Subcutaneous abdominal adipose tissue (tissue), 5 donors: ENCODE data around the gene CD300LG.
"Not testable (repeated sequence)": the region's sequence is repeated elsewhere in the genome, so short reads cannot be mapped to it uniquely, and the experiment has no call there.

Experiments
- H3K27ac ChIP-seq: one replicate; pipeline ENCODE4 v1.7.0; 2013; ENCODE audit warnings: low read depth, mild to moderate bottlenecking, inconsistent platforms, low read length, moderate library complexity
- H3K27me3 ChIP-seq, 5 donors: one replicate each; pipeline ENCODE4 v1.7.0; 2013; ENCODE audit warnings: low read length in 5 of 5, inconsistent platforms in 1 of 5; ENCODE audit not compliant: control insufficient read depth in 5 of 5, insufficient read depth in 4 of 5
- H3K36me3 ChIP-seq, 5 donors: one replicate each; pipeline ENCODE4 v1.7.0; 2013; ENCODE audit warnings: low read length in 5 of 5; ENCODE audit not compliant: control insufficient read depth in 5 of 5, insufficient read depth in 5 of 5
- H3K4me1 ChIP-seq, 5 donors: one replicate each; pipeline ENCODE4 v1.7.0; 2013; ENCODE audit warnings: low read length in 5 of 5, mild to moderate bottlenecking in 3 of 5, moderate library complexity in 1 of 5; ENCODE audit not compliant: control insufficient read depth in 5 of 5, insufficient read depth in 5 of 5
- H3K4me3 ChIP-seq, 5 donors: one replicate each; pipeline ENCODE4 v1.7.0; 2013; ENCODE audit warnings: low read length in 5 of 5, low read depth in 1 of 5
- H3K9ac ChIP-seq, 5 donors: one replicate each; pipeline ENCODE4 v1.7.0; 2013; ENCODE audit warnings: low read length in 5 of 5, mild to moderate bottlenecking in 4 of 5, moderate library complexity in 3 of 5
- H3K9me3 ChIP-seq, 5 donors: one replicate each; pipeline ENCODE4 v1.7.0; 2013; ENCODE audit warnings: low read length in 5 of 5; ENCODE audit not compliant: control insufficient read depth in 5 of 5
- donor health status: healthy.
- donor health status: healthy.
- donor health status: healthy.
- donor health status: healthy.
- donor health status: healthy.

Gene CD300LG

DNA sequence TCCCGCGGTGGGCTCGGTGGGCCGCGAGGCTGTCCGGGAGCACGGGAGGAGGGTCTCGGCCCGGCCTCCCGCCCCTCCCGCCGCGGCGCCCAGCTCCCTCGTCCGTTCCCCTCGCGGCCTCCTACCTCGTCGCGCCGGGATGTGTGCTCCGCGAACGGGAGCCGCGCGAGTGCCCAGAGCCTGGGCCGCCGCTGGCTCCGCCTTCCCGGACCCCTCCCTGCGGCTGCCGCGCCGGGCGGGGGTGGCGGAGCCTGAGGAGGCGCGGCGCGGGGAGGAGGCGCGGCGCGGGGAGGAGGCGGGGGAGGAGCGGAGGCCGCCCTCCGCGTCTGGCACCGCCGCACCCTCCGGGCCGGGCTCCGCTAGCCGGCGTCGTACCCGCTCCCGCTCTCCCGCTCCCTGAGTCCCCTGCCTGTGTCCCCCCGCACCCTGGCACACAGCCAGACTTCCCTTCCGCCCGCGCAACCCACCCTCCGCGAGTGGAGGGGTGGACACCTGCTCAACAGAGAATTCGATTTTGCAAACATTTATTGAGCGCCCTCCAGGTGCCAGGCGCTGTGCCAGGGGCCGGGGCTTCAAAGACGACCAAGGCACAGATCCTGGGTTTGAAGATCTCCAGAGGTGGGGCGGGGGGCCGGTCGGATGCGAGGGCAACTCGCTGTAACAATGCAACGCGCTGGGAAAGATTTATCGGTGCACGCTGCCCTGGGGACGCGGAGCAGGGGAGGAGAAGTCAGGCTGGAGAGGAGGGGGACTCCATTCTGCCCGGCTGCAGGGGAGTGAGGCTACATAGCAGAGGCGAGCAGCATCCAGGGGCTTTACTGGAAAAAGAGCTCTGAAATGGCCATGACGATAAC lies 13.8 kb upstream of the CD300LG start, which contains the start of gene MPP3:
MPP3 (minus strand) TSS at position 171 of the 854 bp plus-strand sequence. CDS start 1,240 bp downstream, outside the sequence.
- H3K9ac ChIP-seq: peak within 1 kb of the TSS in 4 of 5 donors; percentile 12 to 69 (median 40)
- no peaks in the 10 kb centered on the region for H3K27me3 ChIP-seq
- peaks cover 0 to 3% (median 0%) of the 10 kb centered on the region in 5 donors for H3K9me3 ChIP-seq
- H3K4me1 ChIP-seq: peaks cover 3 to 19% (median 18%) of the 10 kb centered on the region in 5 donors
- peak within 1 kb of the TSS; percentile 54 to 76 (median 70) for H3K4me3 ChIP-seq
- peaks cover 0 to 27% (median 17%) of the 10 kb centered on the region in 5 donors for H3K36me3 ChIP-seq
- H3K27ac ChIP-seq: peak within 1 kb of the TSS; percentile 54

GRCh38 chr17:43834106-43834505 lies 12.9 kb upstream of the CD300LG start:
- Histone ChIP-seq H3K4me3 (peak overlapping the region in 3 of 5 donors; percentile 70 to 76 (median 72)), H3K9ac (peak overlapping the region in 2 of 5 donors; percentile 43 to 53)

DNA sequence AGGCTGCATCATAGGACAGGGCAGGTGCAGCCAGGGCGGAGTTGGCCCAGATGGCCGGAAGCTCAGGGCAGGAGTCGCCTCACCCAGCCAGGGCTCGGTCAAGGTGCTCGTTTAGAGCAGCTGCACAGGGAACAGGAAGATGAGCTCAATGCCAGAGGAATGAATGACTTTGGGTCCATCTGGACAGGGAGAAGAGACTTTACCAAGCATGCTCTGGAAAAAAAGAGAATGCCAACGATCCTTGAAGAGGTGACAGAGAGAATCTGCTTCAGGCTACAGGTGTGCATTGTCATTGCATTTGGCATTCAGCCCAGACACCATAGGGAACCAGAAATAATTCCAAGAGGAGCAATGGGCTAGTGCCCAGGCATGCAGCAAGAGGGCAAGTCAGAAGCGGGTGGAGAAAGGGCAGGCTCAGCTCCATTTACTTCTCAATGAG lies 7.3 kb upstream of the CD300LG start:
- no peaks in the 10 kb centered on the region for H3K36me3 ChIP-seq

More at GRCh38 chr17:43834106-43834505, 12.9 kb upstream of the CD300LG start:
- Histone ChIP-seq H3K4me1 (peaks cover 3 to 19% (median 18%) of the 10 kb centered on the region in 5 donors), H3K36me3 (peaks cover 0 to 20% (median 9%) of the 10 kb centered on the region in 5 donors), H3K27ac (no peak overlapping the region), H3K27me3 (no peaks in the 10 kb centered on the region), H3K9me3 (peaks cover 0 to 3% (median 0%) of the 10 kb centered on the region in 5 donors)

GRCh38 chr17:43840814-43841213 lies 6.2 kb upstream of the CD300LG start:
- no peak overlapping the region for H3K27ac ChIP-seq
- H3K4me3 ChIP-seq: no peak overlapping the region

More for the DNA sequence above, 7.3 kb upstream of the CD300LG start:
- no peak overlapping the region for H3K4me3 ChIP-seq
- H3K9me3 ChIP-seq: no peaks in the 10 kb centered on the region
- H3K4me1 ChIP-seq: peaks cover 2 to 26% (median 24%) of the 10 kb centered on the region in 5 donors
- no peaks in the 10 kb centered on the region for H3K27me3 ChIP-seq
- no peak overlapping the region for H3K27ac ChIP-seq
- H3K9ac ChIP-seq: no peak overlapping the region

DNA sequence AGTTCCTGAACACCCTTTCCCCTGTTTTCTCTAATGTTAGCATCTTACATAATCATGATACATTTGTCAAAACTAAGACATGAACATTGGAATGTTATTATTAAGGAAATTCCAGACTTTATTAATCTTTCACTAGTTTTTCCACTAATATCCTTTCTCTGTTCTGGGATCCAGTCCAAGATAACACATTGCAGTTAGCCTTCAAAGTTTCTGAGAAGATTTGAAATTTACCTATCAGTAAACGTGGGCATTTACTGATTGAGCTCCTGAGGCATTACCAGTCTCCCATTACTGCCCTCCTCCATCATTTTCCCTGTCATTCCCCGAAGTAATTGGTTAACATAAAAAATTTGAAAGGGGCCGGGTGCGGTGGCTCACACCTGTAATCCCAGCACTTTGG lies 5.7 kb upstream of the CD300LG start:
- Histone ChIP-seq H3K9me3 (no peaks in the 10 kb centered on the region), H3K27ac (no peak overlapping the region), H3K4me3 (peak overlapping the region in 1 of 5 donors; percentile 35), H3K27me3 (no peaks in the 10 kb centered on the region), H3K36me3 (no peaks in the 10 kb centered on the region), H3K9ac (no peak overlapping the region), H3K4me1 (peaks cover 2 to 29% (median 28%) of the 10 kb centered on the region in 5 donors)

More at GRCh38 chr17:43840814-43841213, 6.2 kb upstream of the CD300LG start:
- Histone ChIP-seq H3K9ac (no peak overlapping the region), H3K9me3 (no peaks in the 10 kb centered on the region), H3K27me3 (no peaks in the 10 kb centered on the region), H3K36me3 (no peaks in the 10 kb centered on the region), H3K4me1 (peaks cover 2 to 27% (median 24%) of the 10 kb centered on the region in 5 donors)

DNA sequence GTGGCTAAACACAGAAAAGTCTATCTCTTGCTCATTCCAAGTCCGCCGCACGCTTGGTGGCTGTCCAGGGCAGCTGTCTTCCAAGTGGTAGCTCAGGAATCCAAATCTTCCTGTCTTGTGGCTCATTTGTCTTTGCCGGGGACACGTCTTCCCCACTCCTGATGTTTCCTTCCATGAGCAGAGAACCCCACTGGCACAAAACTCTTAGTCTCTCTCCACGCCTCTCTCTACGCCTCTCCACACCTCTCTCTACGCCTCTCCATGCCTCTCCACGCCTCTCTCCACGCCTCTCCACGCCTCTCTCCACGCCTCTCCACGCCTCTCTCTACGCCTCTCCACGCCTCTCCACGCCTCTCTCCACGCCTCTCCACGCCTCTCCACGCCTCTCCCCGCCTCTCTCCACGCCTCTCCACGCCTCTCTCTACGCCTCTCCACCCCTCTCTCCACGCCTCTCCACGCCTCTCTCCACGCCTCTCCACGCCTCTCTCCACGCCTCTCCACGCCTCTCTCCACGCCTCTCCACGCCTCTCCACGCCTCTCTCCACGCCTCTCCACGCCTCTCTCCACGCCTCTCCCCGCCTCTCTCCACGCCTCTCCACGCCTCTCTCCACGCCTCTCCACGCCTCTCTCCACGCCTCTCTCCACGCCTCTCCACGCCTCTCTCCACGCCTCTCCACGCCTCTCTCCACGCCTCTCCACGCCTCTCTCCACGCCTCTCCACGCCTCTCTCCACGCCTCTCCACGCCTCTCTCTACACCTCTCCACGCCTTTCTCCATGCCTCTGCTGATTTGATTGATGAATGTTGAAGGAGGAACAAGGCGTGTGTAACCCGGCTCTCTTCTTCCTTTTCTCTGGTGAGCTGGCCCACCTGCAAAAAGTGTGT lies 4.6 kb upstream of the CD300LG start:
- Histone ChIP-seq H3K4me3 (peak overlapping the region in 1 of 5 donors; percentile 35), H3K4me1 (peaks cover 2 to 35% (median 29%) of the 10 kb centered on the region in 5 donors)
- H3K9me3 ChIP-seq, H3K36me3 ChIP-seq, H3K27me3 ChIP-seq, H3K9ac ChIP-seq, H3K27ac ChIP-seq: not testable (repeated sequence)

- no peak overlapping the region for H3K27ac ChIP-seq
- no peaks in the 10 kb centered on the region for H3K27me3 ChIP-seq
- no peak overlapping the region for H3K9ac ChIP-seq
- H3K9me3 ChIP-seq: no peaks in the 10 kb centered on the region
- H3K36me3 ChIP-seq: no peaks in the 10 kb centered on the region
- H3K4me1 ChIP-seq: peaks cover 2 to 35% (median 29%) of the 10 kb centered on the region in 5 donors
- H3K4me3 ChIP-seq: no peak overlapping the region
Observed at GRCh38 chr17:43842975-43843325, 4.0 kb upstream of the CD300LG start.

- H3K4me1 ChIP-seq: peaks cover 2 to 35% (median 29%) of the 10 kb centered on the region in 5 donors
- H3K36me3 ChIP-seq: no peaks in the 10 kb centered on the region
- no peak overlapping the region for H3K27ac ChIP-seq
- H3K9ac ChIP-seq: no peak overlapping the region
- no peaks in the 10 kb centered on the region for H3K9me3 ChIP-seq
- no peak overlapping the region for H3K4me3 ChIP-seq
- no peaks in the 10 kb centered on the region for H3K27me3 ChIP-seq
Observed at GRCh38 chr17:43844241-43844640, 2.7 kb upstream of the CD300LG start.

- H3K4me1 ChIP-seq: peaks cover 1 to 23% (median 19%) of the 10 kb centered on the region in 5 donors
- no peaks in the 10 kb centered on the region for H3K27me3 ChIP-seq
- H3K9ac ChIP-seq: peak overlapping the region in 1 of 5 donors; percentile 28
- no peaks in the 10 kb centered on the region for H3K9me3 ChIP-seq
- no peak overlapping the region for H3K4me3 ChIP-seq
- no peaks in the 10 kb centered on the region for H3K36me3 ChIP-seq
- H3K27ac ChIP-seq: peak overlapping the region; percentile 55
Observed at GRCh38 chr17:43845766-43846165, 1.2 kb upstream of the CD300LG start.
